Measurements from ENCODE around the gene ARHGAP42.
"Not testable (repeated sequence)": the region's sequence is repeated elsewhere in the genome, so short reads cannot be mapped to it uniquely, and the experiment has no call there.

Gene ARHGAP42

DNA sequence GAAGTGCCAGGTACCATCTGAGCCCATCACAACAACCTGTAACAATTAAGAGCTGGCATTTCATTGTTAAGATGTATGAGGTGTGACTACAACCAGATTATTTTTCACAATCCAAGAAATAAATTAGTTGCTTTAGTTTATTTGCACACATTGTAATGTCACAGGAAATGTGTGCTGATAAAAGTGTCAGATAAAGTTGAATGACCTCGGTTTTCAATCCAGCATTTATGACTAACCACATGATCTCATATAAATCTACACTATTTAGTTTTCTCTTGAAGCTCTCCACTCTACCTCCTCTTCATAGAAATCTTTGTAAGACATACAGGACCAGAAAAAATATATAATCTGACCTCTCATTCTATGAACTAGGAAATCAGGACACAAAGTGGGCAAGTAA is 276.3 kb downstream of the ARHGAP42 start:
- no peak for DNase-seq

DNA sequence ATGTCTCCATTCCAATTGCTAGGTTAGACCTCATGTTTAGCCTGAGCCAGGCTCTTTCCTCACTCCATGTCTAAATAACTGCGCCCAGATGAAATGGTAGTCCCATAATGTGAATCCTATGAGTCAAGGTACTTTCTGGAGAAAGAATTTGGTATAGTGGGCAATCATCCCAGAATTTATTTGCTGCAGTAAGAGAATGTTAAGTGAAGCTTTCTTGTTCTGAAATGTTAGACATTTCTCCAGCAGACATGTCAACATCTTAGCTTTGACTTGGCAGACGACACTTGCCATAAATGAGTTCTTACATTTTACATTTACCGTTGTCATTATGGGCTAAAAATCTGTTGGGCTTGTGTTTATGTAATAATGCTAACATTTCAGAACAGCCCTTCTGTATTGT is 277.3 kb downstream of the ARHGAP42 start:
- DNase-seq = no peak

DNA sequence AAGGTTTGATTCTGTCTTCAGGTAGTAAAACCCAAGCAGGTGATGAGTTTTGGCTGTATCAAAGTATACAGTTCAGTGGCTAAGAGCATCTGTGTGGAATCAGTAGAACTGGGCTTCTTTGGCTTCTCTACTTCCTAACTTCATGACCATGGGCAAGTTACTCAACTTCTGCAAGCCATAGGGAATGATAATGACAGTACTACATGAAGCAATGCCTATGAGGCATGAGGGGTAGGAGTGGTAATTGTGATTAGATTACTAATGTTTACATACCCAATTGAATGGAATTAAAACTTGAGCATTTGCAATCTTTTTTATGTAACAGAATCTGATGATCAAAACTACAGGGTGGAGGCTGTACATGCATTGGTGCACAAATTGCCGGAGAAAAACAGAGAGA is 278.3 kb downstream of the ARHGAP42 start:
- DNase-seq = no peak

DNA sequence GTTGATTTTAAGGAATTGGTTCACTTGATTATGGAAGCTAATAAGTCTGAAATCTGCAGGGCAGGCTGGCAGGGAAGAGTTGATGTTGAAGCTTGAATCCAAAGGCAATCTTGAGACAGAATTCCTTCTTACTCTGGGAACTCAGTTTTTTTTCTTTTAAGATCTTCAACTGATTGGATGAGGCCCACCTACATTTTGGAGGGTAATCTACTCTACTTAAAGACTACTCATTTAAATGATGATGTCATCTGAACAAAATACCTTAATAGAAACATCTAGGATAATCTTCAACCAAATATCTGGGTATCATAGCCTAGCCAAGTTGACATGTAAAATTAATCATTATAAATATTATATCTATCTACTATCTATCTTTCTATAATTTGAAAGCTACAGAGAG is 279.3 kb downstream of the ARHGAP42 start:
- no peak for DNase-seq

DNA sequence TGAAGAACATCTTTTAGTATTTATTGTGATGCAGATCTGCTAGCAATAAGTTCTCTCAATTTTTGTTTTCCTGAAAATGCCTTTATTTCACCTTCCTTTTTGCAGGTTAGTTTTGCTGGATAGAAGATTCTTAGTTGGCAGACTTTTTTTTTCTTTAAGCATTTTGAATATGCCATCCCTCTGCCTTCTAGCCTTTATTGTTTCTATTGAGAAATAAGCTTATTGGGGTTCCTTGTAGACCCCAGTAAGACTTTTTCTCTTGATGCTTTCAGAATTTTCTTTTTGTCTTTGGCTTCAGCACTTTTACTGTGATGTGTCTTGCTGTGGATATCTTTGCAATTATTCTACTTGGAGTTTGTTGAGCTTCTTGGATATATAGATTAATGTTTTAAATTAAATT is 281.9 kb downstream of the ARHGAP42 start:
- no peak for DNase-seq

GRCh38 chr11:100970283-100971164 is 283.4 kb downstream of the ARHGAP42 start:
- DNase-seq = no peak

DNA sequence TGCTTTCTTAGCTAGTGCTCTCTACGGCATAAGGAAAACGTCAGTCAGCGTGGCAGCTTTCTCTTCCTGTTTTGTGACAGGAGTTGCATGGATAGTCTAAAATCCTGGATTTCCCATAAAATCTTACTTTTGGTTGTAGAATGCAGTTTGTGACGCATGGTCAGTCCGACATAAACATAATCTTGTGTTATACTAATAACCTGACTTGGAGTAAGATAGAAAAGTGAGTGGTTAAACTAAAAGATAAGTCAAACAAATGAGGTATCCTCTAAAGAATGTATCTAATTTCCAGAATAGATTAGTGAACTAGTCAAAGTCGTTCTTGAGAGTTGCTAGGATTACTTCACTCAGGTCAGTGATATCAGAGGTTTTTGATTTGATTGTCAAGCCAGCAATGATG is 285.0 kb downstream of the ARHGAP42 start:
- DNase-seq = no peak

GRCh38 chr11:100978442-100978841 is 291.4 kb downstream of the ARHGAP42 start:
- no peak for DNase-seq

- DNase-seq = no peak
Observed at GRCh38 chr11:100978939-100979338, 291.9 kb downstream of the ARHGAP42 start.

DNA sequence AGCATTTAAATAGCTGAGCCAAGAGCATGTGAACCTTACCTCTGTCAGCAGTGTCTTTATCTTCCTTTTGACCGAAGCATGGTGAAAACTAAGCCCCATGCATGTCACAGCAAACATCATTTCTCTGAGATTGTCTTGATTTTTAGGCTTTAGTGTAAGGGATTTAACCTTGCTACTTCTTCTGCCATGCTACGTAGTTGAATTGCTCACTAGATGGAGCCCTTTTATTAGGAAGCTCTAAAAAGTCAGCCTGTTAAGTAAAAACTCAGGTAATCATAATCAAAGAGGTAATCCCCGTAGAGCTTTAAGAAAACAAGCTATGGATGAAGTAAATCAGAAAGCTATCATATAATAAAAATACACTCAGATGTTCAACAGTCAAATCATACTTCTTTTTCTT is 293.1 kb downstream of the ARHGAP42 start:
- no peak for DNase-seq

- no peak for DNase-seq
Observed at GRCh38 chr11:100981196-100981824, 294.2 kb downstream of the ARHGAP42 start.

- no peak for DNase-seq
Observed at GRCh38 chr11:100984668-100985067, 297.6 kb downstream of the ARHGAP42 start.

DNA sequence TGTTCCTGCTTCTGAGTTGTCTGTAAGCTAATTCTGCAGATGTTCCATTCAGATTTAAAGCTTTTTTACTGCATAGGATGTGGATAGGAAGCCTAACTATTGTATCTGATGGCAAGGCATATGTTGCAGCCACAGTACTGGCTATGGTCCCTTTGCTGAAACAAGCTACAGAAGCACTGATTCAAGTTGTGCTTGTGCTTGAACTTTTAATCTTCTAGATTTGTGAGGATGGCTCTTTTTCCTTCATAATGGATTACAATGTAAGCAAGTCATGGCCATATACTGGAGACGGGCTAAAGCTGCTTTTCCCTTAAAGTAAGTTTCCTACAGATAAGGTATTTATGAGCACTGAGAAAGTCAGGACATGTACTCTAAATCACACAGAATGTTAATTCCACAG is 303.8 kb downstream of the ARHGAP42 start:
- no peak for DNase-seq

GRCh38 chr11:100991541-100991940 is 304.5 kb downstream of the ARHGAP42 start:
- no peak for DNase-seq

- DNase-seq = no peak
Observed at GRCh38 chr11:100994966-100995365, 307.9 kb downstream of the ARHGAP42 start.

DNA sequence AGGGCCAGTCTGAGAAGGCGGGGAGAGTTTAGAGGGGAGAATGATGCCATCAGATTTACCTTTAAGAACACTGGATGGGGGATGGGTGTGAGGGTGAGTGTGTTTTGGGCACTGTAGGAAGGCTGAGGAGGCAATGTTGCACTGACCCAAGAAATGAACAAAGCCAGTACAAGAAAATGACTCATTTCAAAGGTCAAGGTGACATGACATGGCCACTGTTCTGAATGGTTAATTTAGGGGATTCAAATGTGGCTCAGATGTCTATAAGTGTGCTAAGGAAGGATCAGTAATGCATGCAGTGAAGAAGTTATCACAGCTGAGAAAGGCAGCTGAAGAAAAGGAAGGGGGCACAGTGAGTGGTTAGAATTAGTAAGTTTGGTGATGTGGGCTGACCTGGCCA is 312.7 kb downstream of the ARHGAP42 start:
- DNase-seq = no peak

DNA sequence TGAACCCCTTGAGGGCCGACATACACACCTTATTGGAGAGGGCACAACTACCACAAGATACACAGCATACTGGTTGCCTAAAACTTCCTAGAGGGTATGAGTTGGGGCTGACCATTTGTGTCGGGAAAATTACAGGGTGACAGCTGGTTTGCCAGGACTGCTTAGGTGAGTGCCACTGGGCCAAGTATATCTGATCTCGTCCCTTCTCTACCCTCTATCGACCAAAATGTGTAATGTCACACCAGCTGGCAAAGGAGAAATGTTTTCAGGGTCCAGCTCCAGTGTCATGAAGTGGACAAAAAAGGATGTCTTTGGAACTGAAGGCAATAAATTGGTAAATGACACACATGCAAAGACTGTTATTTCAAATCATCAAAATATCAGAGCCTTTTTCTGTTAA is 316.4 kb downstream of the ARHGAP42 start:
- DNase-seq = no peak

DNA sequence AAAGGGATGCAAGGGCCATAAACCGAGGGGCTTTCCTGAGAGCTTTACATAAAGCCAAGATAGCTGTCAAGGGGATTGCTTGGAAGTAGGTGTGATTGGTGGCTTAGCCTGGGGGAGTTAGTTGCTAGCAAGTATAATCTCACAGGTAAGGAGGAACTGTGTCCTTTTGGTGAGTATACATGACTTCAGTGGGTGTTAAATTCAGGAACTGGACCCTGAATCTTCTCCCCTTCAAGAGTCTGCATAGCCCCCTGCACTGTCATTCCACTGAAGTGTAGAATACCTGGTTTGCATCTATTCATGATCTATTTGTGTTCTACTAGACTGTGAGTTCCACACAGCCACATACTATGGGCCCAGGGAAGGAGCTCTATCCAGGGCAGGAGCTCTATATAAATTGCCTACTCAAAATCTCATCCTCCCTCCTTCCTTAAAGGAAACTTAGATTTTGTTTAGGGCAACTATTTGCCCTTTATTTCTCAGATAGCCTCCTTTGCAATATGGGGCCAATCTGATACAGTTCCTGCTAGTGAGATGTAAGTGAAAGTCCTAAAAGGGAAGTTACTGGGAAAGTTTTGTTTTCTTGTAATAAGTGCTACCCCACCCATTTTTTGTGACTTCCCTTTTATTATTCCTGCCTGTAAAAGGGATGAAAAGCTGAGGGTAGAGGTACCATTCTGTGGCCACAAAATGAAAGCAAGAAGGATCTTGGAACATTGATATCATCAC is 322.0 kb downstream of the ARHGAP42 start:
- no peak for DNase-seq

- DNase-seq = no peak
Observed at GRCh38 chr11:101009690-101010055, 322.6 kb downstream of the ARHGAP42 start.

- no peak for DNase-seq
Observed at GRCh38 chr11:101010899-101011298, 323.8 kb downstream of the ARHGAP42 start.

- DNase-seq = no peak
Observed at GRCh38 chr11:101011881-101012280, 324.8 kb downstream of the ARHGAP42 start.

- DNase-seq = not testable (repeated sequence)
Observed at GRCh38 chr11:101013702-101014101, 326.6 kb downstream of the ARHGAP42 start.

Data from hypothalamus (tissue), 51 donors.